OCI-LY7 (cell line): ENCODE data around the gene L3MBTL3. TPM values are rescaled to one million over a fixed set of nuclear protein-coding genes. Genes with fewer than 3 reads are reported as not detected.

ENCODE experiments used
- BruUV-seq: library from RNA; stranded (reverse); fragments of 400-500 nt; replicated peaks from 2 replicates; lab custom pipeline; 2021; lab: Mats Ljungman, UMichigan
- CTCF ChIA-PET: fragments of 300-600 bp; sonication (Branson Sonifier 250); formaldehyde crosslinking; loops from one replicate; lab custom pipeline; 2022; ENCODE audit warnings: antibody characterized with exemption; ENCODE audit not compliant: unreplicated experiment; lab: Charles Lee
- POLR2A ChIA-PET: fragments of 300-600 bp; sonication (Branson Sonifier 250); formaldehyde crosslinking; loops from one replicate; lab custom pipeline; 2022; ENCODE audit warnings: antibody characterized with exemption; lab: Charles Lee
- DNase-seq: peaks from one replicate; pipeline ENCODE4 v3.0.0-alpha.2; 2015; ENCODE audit warnings: low spot score
- H2AFZ ChIP-seq: fragments of 200-600 bp; sonication (generic), shearing (Covaris generic); 2 replicates; pipeline ENCODE4 v1.6.1; 2014; ENCODE audit warnings: mild to moderate bottlenecking, antibody characterized with exemption, low read length, moderate library complexity
- H3K27ac ChIP-seq: fragments of 200-600 bp; sonication (generic); 2 replicates; pipeline ENCODE4 v1.5.1; 2014; ENCODE audit warnings: mixed run types, low read depth, mild to moderate bottlenecking, moderate library complexity, low read length, inconsistent platforms; ENCODE audit not compliant: poor library complexity, severe bottlenecking
- H3K36me3 ChIP-seq: fragments of 200-600 bp; sonication (generic); 2 replicates; pipeline ENCODE4 v1.6.1; 2014; ENCODE audit warnings: mild to moderate bottlenecking, antibody characterized with exemption, low read length, moderate library complexity, mixed read lengths; ENCODE audit not compliant: insufficient read depth
- H3K4me1 ChIP-seq: fragments of 200-600 bp; sonication (generic); 2 replicates; pipeline ENCODE4 v1.5.1; 2014; ENCODE audit warnings: mild to moderate bottlenecking, low read length; ENCODE audit not compliant: insufficient read depth, poor library complexity, severe bottlenecking
- H3K4me2 ChIP-seq: fragments of 200-600 bp; sonication (generic); 2 replicates; pipeline ENCODE4 v1.6.1; 2014; ENCODE audit warnings: mild to moderate bottlenecking, low read length
- H3K4me3 ChIP-seq: fragments of 200-600 bp; sonication (generic); 2 replicates; pipeline ENCODE4 v1.5.1; 2014; ENCODE audit warnings: mild to moderate bottlenecking, low read depth, low read length; ENCODE audit not compliant: poor library complexity, severe bottlenecking
- H3K79me2 ChIP-seq: fragments of 200-600 bp; sonication (generic); 2 replicates; pipeline ENCODE4 v1.6.1; 2016; ENCODE audit warnings: low read depth, mild to moderate bottlenecking, low read length, moderate library complexity, mixed read lengths; ENCODE audit not compliant: insufficient read depth
- H3K9me2 ChIP-seq: fragments of 200-600 bp; sonication (generic); 2 replicates; pipeline ENCODE4 v1.6.1; 2016; ENCODE audit warnings: mild to moderate bottlenecking, low read length, mixed read lengths; ENCODE audit not compliant: insufficient read depth
- H3K9me3 ChIP-seq: fragments of 200-600 bp; sonication (generic); 2 replicates; pipeline ENCODE4 v1.6.1; 2014; ENCODE audit warnings: mild to moderate bottlenecking, mixed run types, low read length, mixed read lengths
- H4K20me1 ChIP-seq: fragments of 200-600 bp; sonication (generic); 2 replicates; pipeline ENCODE4 v1.6.1; 2014; ENCODE audit warnings: mild to moderate bottlenecking, antibody characterized with exemption, low read length, moderate library complexity, mixed read lengths; ENCODE audit not compliant: insufficient read depth
- CTCF ChIP-seq: fragments of 200-600 bp; sonication (generic); conservative IDR thresholded peaks from 2 replicates; pipeline ENCODE4 v1.5.1; 2014; ENCODE audit warnings: mild to moderate bottlenecking, antibody characterized with exemption, low read length, moderate library complexity, mixed read lengths
- EZH2phosphoT487 ChIP-seq: fragments of 200-600 bp; sonication (generic); IDR thresholded peaks from 2 replicates; pipeline ENCODE4 v1.6.1; 2018; ENCODE audit warnings: low read depth, borderline replicate concordance, mild to moderate bottlenecking, mixed run types, antibody characterized with exemption, low read length, moderate library complexity, mixed read lengths
- intact Hi-C: fragments of 100-400 bp; cut with micrococcal nuclease; formaldehyde crosslinking; loops from one replicate; pipeline ENCODE4 v1.10.0; 2022; ENCODE audit not compliant: unreplicated experiment
- total RNA-seq, 2 experiments: library from RNA; depleted of rRNA in 1 of 2; stranded (reverse); fragments of >200 nt in 1 of 2; shearing (Covaris generic) in 1 of 2; gene quantifications; 2 replicates each; pipeline ENCODE4 v1.2.3, GENCODE V29; 2014 to 2022

Gene L3MBTL3
- total RNA-seq, 2 experiments from 2014 or later = 7.9 to 11.0 TPM

GRCh38 chr6:130127195-130127594 lies 108.8 kb downstream of the L3MBTL3 start:
- no peak overlapping the region for H3K4me2 ChIP-seq
- no peaks in the 10 kb centered on the region for H3K9me3 ChIP-seq
- TF ChIP-seq EZH2phosphoT487 (no peak), CTCF (no peak)
- no TSS peak for BruUV-seq
- ChIA-PET CTCF (no interaction called here), POLR2A (no interaction called here)
- no peaks in the 10 kb centered on the region for H4K20me1 ChIP-seq
- H3K4me1 ChIP-seq = no peaks in the 10 kb centered on the region
- intact Hi-C loops = no loop called here
- no peak overlapping the region for H3K4me3 ChIP-seq
- H3K27ac ChIP-seq = no peak overlapping the region
- no peak for DNase-seq
- no peaks in the 10 kb centered on the region for H3K36me3 ChIP-seq
- H3K79me2 ChIP-seq = no peaks in the 10 kb centered on the region
- H2AFZ ChIP-seq = no peak overlapping the region
- no peaks in the 10 kb centered on the region for H3K9me2 ChIP-seq

DNA sequence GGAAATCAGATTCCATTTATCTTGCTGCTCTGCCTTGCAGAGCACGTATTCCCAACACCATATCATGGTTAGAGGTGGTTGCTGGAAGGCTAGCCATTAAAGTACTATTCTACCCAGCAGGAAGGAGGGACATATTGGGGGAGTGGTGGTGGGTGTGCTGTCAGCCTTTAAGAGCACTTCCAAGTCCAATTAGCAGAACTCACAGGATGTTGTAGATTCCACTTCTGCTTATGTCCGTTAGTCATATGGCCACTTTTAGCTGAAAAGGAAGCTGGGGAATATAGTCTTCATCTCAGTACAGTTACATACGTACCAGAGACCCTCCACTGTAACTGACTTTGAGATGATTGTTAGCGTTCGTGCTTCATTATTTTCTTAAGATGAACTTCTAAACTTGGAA lies 109.9 kb downstream of the L3MBTL3 start:
- TF ChIP-seq CTCF = no peak
- no peak for TF ChIP-seq EZH2phosphoT487
- no TSS peak for BruUV-seq
- H3K4me3 ChIP-seq = no peak overlapping the region
- POLR2A ChIA-PET = interaction anchor here (0.7 kb wide), 1 partner anchor 19 kb away, joined by 3 read pairs; no protein-coding TSS in a partner anchor
- no peaks in the 10 kb centered on the region for H4K20me1 ChIP-seq
- H3K9me3 ChIP-seq = no peaks in the 10 kb centered on the region
- no peak for DNase-seq
- no peaks in the 10 kb centered on the region for H3K79me2 ChIP-seq
- H2AFZ ChIP-seq = no peak overlapping the region
- CTCF ChIA-PET = interaction anchor here (0.6 kb wide), 1 partner anchor 264 kb away, joined by 3 read pairs; no protein-coding TSS in a partner anchor
- no peak overlapping the region for H3K27ac ChIP-seq
- no peak overlapping the region for H3K4me2 ChIP-seq
- intact Hi-C loops = no loop called here
- no peaks in the 10 kb centered on the region for H3K4me1 ChIP-seq
- no peaks in the 10 kb centered on the region for H3K36me3 ChIP-seq
- no peaks in the 10 kb centered on the region for H3K9me2 ChIP-seq

GRCh38 chr6:130129762-130130246 lies 111.4 kb downstream of the L3MBTL3 start:
- Histone ChIP-seq H3K9me3 (no peaks in the 10 kb centered on the region), H3K27ac (no peak overlapping the region), H4K20me1 (no peaks in the 10 kb centered on the region), H3K4me3 (no peak overlapping the region), H3K79me2 (no peaks in the 10 kb centered on the region), H3K4me2 (no peak overlapping the region), H3K4me1 (no peaks in the 10 kb centered on the region), H2AFZ (no peak overlapping the region), H3K36me3 (no peaks in the 10 kb centered on the region), H3K9me2 (no peaks in the 10 kb centered on the region)
- no peak for DNase-seq
- ChIA-PET POLR2A (interaction anchor here (0.6 to 1.4 kb wide), 5 partner anchors 9 to 62 kb away, joined by 3 to 7 read pairs (median 3); no protein-coding TSS in a partner anchor), CTCF (no interaction called here)
- intact Hi-C loops = no loop called here
- TF ChIP-seq CTCF = no peak
- BruUV-seq = no TSS peak
